HG03103 (cell line): ENCODE results near the gene KCNAB2.
"Not testable (repeated sequence)": the region's sequence is repeated elsewhere in the genome, so short reads cannot be mapped to it uniquely, and the experiment has no call there.

ENCODE experiments used
- ATAC-seq: cut with Tn5 transposase; IDR thresholded peaks from one replicate; pipeline ENCODE4 v1.9.1; 2021; ENCODE audit warnings: low read depth; ENCODE audit not compliant: unreplicated experiment

KCNAB2 gene

DNA sequence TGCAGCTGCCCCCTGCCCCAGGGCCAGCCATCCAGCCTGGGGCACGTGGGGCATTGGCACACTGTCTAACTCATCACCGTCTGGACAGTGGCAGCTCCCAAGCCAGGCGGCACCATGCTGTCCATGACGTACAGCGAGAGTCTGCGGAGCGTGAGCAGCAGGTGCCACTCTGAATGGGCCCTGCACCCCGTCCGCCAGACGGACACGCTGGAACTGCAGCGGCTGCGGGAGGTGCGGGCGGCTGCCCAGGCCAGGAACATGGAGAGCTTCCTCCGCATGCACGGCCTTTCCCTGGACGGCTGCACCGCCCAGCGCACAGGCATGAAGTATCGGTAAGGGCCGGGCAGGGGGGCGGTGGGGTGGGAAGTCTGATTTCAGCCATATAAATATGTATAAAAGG is 5.7 kb downstream of the KCNAB2 start:
- ATAC-seq = no peak

DNA sequence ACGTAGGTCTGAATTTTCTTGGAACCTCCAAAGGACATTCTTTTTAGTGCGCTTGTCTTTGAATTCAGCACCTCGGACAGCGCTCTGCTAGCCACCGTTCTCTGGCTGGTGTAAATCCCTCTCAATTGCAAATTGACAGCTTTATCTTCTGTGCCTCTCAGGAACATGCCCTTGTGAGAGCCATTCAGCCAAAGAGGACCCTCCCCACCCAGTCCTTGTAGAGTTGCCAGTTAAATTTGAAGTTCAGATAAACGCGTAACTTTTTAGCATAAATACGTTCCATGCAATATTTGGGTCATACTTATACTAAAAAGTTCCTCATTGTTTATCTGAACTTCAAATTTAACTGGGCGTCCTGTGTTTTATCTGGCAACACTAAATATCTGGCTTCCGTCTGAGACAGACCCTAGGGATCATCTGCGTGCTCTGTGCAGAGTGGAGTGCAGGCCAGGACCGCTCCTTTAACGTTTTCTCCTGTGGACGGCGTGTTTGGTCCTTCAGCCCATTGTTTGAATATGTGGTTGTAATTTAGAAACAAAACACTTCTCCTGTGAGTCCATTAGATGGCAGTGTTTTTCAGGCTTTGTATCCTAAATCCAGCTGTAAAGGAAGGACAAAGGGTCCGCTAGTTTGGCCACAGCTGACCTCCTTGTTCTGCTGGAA is 7.0 kb downstream of the KCNAB2 start:
- no peak for ATAC-seq

DNA sequence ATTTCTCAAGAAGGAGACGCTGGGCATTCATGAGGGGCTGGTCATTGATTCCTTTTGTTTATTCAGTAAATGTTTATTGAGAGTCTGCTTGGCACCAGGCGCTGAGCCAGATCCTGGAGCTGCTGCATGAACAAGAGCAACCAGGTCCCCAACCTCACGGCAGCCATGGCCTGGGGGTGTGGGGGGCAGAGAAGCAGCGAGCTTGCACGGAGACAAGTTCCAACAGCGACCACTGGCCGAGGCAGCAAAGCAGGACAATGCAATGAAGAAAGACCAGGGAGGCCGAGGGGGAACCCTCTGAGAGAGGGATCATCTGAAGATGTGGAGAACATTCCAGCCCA is 7.5 kb downstream of the KCNAB2 start:
- no peak for ATAC-seq

DNA sequence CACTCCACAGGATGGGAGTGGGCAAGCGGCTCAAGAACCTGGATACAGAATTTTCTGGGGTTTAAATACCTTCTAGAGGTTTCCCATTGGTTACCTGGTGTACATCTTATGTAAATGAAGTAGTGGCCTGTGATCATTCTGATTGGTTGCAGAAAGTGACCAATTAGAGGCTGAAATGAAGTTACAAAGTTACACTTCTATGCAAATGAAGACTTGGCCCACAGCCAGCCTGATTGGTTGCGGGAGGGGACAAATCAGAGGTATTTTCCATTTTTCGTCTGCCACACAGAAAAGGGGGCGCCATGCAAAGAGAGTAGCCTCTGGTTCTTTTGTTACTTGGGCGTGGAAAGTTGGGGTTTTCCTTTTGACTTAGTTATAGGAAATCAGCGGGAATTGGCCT is 8.9 kb downstream of the KCNAB2 start:
- ATAC-seq = no peak

DNA sequence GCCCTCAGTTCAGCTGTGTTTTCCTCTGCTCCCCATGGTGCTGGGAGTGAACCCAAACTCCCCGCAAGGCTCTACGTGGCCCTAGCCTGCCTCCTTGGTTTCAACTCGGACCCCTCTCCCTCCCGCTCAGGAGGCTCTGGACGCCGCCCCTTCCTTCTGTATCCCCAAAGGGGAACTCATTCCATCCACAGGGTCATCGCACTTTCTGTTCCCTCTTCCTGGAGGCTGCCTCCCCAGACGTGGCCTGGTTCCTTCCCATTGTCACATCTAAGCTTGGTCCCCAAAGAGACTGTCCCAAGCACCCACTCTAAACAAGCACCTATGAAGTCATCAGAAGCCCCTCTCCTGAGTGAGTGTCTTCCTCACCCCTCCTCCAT is 10.9 kb downstream of the KCNAB2 start:
- ATAC-seq = no peak

DNA sequence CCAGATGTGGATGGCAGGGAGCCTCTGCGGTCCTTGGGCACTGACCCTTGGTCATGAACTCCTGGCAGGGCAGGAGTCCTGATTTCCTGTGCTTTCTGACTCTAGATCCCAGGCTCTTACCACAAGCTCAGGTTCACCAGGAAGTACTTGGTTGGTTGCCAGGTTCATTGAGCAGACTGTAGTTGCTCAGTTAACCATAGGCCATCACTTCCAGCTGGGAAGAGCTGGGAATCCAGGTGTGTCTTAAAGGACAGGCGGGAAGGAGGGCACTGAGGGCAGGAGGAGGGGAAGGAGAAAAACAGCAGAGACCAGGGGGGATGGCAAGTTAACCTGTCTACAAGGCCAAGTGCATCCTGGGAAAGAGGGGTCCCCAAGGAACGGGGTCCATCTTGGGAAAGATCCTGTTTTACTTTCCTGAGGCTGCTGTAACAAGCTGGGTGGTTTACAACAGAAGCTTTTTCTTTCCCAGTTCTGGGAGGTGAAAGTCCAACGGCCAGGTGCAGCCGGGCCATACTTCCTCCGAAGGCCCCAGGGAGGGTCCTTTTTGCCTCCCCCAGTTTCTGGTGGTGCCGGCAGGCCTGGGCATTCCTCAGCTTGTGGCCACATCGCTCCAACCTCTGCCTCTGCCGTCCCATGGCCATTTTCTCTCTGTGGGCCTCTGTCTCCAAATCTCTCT is 11.6 kb downstream of the KCNAB2 start:
- ATAC-seq = no peak

DNA sequence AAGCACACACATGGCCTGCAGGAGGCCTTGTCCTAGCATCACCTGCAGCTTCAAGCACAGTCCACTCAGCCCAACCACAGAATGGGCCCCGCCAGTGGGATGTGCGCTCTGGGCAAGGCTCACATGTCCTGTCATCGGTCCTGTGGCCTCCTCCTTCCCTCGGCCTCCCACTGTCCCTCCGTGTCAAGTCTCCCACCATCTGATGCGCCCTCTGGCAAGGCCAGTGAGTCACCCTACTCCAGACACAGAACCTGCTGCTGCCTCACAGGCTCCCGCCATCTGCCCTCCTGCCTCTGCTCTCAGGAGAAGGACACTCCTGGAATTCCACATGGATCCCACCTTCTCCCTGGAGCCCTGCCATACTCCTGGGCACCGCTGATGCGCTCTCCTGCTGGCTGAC is 14.2 kb downstream of the KCNAB2 start:
- ATAC-seq = no peak

DNA sequence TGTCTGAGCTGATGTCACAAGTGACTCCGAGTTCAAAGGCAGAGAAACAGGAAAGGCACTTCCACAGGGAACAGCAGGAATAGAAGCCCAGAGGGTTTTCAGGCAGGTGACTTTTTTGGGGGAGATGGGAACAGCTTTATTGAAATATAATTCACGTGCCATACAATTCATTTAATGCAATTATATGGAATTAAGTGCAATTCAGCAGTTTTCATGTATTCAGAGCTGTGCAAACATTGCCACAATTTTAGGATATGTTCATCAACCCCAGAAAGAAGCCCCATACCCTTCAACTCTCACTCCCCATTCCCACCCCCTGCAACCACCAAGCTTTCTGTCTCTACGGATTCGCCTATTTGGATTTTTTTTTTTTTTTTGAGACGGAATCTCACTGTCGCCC is 17.0 kb downstream of the KCNAB2 start:
- ATAC-seq = no peak

DNA sequence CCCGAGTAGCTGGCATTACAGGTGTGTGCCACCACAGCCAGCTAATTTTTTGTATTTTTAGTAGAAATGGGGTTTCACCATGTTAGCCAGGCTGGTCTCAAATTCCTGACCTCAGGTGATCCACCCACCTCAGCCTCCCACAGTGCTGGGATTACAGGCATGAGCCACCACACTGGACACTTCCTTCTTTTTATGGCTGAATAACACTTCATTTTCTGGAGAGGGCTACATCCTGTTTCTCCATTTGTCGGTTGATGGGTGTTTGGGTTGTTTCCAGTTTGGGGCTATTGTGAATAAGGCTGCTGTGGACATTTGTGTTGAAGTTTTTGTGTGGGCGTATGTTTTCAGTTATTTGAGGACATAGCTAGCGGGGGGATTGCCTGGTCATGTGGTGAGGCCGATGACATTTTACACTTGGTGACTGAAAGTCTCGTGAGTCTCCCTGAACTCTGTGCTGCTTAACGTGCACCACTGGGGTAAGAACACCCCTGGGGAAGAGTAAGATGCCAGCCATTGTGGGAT is 17.9 kb downstream of the KCNAB2 start:
- not testable (repeated sequence) for ATAC-seq

DNA sequence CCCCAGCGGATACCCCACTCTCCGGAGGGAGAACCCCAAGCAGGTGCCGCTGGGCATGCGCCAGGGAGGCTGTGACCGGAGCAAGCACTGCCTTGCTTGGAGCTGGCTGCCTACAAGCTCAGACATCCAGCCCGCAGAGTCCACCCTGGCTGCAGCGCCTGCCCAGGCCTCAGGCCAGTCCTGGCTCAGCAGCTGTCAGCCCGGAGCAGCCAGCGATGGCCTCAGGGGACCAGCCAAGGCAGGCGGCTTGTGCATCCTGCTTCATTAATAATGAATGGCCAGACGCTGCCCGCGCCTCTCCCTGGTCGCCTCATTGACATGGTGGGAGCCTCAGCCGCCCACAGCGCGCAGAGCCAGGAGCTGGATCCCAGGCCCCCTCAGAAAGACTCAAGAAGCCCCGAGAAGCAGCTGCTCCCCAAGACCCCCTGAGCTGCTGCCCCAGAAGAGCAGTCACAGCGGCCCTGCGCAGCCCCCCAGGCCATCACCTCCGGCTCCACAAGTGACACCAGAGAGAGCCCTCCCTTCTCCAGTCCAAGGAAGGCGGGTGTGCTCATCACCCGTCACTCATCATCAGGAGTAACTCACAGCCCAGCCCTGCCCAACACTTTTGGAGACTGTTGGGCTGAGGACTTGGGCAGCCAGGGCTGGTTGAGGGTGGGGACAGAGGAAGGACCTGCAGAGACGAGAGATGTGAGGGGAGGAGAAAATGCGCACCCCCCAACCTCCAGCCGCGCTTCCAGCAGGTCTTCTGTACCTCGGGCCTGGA is 19.6 kb downstream of the KCNAB2 start:
- ATAC-seq = no peak

DNA sequence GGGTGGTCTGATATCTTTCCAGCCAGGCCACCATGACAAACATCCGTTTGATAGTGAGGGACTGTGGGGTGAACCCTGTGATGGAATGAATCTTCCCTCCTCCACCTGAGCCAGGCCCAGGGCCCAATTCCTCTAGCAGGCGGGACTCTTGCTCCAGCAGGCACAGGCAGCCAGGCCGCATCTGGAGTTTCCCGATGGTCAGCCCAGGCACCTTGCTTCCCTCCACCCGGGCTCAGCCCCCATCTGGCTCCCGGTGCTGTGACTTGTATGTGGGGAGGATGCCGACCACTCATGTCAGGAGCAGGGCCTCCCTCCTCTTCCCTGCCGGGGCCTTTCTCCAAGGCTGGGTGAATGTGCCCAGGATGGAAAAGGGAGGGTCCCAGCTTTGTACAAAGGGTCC is 21.0 kb downstream of the KCNAB2 start:
- ATAC-seq = no peak

DNA sequence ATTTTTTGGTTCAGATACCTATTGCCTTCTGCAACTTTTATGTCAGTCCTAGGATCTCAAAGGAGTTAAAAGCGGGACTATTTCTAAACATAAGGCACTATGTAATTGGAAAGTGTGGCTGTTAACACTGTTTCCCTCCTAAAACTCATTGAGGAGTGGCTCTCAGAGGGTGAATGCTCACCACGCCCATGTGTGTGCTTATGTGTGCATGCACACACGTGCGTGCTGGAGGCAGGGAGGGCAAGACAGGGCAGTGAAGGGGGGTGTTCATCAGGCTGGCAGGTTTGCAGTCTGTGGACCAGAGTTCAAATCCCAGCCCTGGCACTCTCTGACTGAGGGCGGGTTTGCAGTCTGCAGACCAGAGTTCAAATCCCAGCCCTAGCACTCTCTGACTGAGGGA is 22.4 kb downstream of the KCNAB2 start:
- ATAC-seq = no peak

DNA sequence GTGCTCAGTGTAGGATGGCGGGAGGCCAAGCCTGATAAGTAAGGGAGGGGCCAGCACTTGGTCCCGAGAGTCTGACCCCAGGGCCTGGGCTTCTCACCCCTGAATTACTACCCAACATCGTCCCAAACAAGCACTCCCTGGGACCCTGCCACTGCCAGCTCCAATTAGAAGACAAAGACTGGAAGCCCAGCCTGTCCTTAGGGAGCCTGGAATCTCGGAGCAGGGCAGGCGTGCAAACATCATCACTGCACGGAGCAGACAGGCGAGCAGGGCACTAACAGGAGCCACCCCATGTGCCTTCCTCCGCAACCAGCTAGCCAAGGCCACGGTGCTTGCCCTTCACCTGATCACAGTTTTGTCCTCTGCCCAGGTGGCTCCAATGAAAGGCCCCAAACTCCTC is 23.2 kb downstream of the KCNAB2 start:
- no peak for ATAC-seq

DNA sequence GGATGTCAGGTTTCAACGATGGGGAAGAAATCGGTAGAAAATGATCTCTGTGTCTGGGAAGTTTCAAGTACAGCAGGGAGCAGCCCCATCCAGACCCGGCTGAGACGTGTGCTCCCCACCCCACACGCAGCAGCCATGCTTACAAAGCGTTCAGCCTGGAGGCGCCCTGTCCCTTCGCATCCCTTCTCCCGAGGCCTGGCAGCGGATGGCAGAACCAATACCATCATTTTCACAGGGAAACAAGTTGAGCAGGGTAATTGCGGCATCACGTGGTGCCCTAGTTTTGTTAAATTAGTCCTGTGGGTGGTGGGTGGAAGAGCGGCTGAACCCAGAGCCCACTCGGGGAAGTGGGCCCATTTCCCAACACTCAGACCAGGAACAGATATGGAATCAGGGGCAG is 23.9 kb downstream of the KCNAB2 start:
- ATAC-seq = no peak

DNA sequence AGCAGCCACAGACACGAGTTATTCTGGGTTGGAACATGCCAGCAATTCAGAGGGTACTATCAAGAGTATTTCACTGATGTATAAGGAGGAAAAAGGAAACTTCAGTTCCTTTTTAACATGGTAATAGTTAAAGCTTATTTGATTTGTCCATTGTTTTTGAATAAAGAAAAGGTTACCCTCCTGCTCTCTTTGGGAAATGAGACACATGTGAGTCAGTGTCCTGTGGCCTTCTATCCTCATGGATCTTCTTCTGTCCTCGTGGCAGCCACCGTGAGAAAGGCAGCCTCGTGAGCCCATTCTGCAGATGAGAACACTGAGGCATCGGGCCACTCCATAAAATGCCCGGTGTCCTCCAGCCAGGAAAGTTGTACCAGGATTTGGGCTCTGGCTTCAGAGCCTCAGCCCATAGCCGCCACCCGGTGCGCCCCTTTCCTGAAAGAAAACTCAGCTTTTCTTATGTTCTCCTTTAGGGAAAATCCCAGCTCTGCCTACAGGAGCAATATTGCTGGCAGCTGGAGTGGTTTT is 24.8 kb downstream of the KCNAB2 start:
- no peak for ATAC-seq

DNA sequence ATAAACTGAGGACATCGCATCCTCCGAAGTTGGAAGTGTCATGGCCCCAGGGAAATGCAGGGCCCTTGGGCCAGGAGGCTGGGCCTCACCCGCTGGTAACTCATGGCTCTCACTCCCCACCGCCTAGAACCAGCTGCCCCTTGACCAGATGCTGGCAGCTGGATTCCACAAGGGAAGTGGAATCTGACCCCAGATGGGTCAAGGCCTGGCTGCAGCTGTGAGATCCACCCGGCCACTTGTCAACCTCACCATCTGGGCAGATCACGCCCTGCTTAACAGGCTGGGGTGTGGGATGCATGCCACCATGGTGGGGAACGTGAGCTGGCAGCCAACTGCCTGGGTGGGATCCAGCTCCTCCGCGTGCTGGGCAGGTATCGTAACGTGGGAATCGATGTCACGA is 25.5 kb downstream of the KCNAB2 start:
- no peak for ATAC-seq

DNA sequence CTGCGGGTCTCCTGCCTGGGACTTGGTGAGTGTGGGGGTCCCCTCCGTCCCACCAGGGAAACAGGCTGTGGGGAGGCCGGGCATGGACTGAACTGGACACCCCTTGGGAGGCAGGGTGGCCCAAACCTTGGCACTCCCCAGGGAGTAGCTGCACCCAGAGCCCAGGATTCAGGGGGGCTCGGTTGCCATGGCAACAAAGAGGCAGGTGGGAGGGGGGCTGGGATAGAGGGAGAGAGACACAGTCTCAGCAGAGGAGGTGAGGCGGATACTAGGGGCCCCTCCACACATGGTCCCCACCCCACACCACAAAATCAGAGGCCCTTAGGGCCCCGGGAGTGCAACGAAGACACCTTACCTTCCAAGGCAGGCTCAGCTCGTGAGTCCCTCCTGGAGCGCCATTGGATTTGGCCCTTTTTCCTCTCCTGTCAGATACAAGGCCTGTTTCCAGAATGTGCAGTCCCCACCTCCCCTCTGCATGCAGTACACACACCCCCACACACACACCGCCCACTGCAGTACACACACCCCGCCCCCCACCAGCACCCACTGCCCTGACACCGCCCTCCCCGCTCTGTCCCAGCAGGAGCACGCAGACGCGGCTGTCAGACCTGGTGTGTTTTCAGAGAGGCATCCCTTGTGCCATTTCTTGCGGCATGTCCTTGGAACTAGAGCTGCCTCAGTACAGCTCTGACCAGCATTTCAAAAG is 27.2 kb downstream of the KCNAB2 start:
- no peak for ATAC-seq

DNA sequence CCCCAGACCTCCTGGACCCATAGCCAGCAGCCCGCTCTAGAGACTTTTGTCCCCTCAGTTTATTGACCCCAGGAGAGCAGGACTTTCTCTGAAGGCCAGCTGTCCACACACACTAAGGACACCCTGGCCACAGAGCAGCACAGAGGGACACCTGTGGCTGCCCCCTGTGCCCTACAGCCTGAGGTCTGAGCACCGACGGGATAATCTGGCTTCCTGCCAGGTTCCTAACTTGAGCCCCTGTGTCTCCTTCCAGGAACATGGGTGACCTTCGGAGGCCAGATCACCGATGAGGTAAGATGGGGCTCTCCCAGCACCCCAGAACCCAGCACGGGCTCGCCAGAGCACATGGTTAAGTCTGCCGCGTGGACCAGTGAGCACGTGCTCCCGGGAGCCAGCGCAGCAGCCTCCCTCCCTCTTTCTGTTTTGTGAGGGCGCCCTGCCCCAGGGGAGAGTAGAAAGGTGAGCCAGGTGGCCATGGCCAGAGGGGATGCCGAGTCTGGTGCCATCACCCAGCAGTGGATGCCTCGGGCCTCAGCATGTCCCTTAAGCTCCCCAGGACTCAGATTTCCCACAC is 27.9 kb downstream of the KCNAB2 start:
- ATAC-seq = no peak

DNA sequence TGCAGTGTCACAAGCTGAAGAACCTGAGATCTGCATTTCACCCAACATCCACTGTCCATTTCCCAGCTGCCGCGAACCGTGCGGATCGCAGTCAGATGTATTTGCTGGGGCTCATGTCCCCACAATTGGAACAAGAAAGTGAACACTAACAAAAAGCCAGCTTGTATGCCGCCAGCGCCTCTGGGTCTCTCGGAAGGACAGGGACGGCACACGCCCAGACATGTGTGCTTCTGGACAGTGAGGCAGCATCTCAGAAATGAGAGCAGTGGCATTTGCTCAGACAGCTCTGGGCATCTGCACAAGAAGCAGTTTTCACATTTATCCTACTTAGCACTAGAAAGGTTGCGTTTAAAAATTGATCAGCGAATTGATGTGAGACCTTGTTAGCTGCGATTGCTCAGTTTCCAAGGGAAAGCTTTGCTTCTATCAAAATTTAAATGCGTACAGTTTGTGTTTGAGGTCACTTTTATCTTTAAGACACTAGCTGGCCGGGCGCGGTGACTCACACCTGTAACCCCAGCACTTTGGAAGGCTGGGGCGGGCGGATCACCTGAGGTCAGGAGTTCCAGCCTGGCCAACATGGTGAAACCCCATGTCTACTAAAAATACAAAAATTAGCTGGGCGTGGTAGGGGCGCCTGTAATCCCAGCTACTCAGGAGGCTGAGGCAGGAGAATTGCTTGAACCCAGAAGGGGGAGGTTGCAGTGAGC is 28.7 kb downstream of the KCNAB2 start:
- ATAC-seq = no peak

DNA sequence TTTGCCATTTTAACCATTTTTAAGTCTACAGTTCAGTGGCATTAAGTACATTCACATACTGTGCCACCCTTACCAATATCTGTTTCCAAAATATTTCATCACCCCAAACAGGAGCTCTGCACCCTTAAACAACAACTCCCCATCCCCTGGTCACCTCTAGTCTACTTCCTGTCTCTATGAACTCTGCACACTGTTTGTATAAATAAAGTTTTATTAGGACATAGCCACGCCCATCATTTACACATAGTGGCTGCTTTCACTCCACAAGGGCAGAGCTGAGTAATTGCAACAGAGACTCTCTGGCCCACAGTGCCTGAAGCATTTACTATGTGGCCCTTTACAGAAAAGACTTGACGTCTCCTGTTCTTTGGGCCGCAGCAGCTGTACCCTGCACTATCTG is 30.1 kb downstream of the KCNAB2 start:
- no peak for ATAC-seq
